Stimulated activated CD8-positive, alpha-beta memory T cell treated with anti-CD3 and anti-CD28 coated beads, Interleukin-12 subunit alpha, Interleukin-12 subunit beta, amount 100 ng/mL, for 24 hours (primary cell): Measurements from ENCODE around the gene SWT1.
"Not testable (repeated sequence)": the region's sequence is repeated elsewhere in the genome, so short reads cannot be mapped to it uniquely, and the experiment has no call there.

Experiments used
- DNase-seq: peaks from one replicate; pipeline ENCODE4 v3.0.0-alpha.2; 2020; ENCODE audit errors: extremely low read depth

Gene SWT1

DNA sequence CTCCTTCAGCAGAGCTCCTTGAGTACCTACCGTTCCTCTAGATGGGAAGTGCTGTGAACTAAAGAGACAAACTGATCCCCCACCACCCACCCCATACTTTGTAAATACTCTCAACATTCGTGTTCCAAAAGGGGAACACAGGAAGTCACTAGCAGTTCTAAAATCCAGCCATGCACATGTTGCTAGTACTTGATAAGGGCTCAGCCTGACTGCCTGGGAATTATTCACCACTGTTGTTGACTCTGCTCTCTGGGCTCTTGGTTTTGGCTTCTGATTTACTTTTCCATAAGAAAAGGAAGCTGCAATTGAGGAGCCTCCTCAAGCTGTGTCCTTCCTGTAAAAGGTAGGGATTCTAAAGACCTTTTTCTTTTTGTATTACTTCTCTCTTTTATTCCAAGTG, 92.6 kb downstream of the SWT1 start:
- no peak for DNase-seq

DNA sequence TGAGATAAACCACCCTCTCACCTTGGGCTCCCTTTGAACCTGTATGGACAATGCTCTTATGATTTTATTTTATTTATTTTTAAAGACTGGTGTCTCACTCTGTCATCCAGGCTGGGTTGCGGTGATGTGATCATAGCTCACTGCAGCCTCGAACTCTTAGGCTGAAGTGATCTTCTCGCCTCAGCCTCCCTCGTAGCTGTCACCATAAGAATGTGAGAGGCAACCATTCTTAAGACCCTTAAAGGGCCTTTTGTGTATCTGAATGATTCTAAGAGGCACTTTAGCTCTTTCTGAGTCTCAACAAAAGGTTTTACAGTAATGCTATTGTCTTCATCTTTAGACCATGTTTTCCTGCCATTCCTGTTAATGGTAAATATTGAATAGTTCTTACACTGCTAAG, 93.1 kb downstream of the SWT1 start:
- DNase-seq = no peak

DNA sequence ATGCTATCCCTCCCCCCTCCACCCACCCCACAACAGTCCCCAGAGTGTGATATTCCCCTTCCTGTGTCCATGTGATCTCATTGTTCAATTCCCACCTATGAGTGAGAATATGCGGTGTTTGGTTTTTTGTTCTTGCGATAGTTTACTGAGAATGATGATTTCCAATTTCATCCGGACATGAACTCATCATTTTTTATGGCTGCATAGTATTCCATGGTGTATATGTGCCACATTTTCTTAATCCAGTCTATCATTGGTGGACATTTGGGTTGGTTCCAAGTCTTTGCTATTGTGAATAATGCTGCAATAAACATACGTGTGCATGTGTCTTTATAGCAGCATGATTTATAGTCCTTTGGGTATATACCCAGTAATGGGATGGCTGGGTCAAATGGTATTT, 95.0 kb downstream of the SWT1 start:
- DNase-seq = not testable (repeated sequence)

DNA sequence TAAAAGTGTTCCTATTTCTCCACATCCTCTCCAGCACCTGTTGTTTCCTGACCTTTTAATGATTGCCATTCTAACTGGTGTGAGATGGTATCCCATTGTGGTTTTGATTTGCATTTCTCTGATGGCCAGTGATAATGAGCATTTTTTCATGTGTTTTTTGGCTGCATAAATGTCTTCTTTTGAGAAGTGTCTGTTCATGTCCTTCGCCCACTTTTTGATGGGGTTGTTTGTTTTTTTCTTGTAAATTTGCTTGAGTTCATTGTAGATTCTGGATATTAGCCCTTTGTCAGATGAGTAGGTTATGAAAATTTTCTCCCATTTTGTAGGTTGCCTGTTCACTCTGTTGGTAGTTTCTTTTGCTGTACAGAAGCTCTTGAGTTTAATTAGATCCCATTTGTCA, 95.4 kb downstream of the SWT1 start:
- not testable (repeated sequence) for DNase-seq

DNA sequence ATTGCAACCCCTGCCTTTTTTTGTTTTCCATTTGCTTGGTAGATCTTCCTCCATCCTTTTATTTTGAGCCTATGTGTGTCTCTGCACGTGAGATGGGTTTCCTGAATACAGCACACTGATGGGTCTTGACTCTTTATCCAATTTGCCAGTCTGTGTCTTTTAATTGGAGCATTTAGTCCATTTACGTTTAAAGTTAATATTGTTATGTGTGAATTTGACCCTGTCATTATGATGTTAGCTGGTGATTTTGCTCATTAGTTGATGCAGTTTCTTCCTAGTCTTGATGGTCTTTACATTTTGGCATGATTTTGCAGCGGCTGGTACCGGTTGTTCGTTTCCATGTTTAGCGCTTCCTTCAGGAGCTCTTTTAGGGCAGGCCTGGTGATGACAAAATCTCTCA, 98.6 kb downstream of the SWT1 start:
- not testable (repeated sequence) for DNase-seq

DNA sequence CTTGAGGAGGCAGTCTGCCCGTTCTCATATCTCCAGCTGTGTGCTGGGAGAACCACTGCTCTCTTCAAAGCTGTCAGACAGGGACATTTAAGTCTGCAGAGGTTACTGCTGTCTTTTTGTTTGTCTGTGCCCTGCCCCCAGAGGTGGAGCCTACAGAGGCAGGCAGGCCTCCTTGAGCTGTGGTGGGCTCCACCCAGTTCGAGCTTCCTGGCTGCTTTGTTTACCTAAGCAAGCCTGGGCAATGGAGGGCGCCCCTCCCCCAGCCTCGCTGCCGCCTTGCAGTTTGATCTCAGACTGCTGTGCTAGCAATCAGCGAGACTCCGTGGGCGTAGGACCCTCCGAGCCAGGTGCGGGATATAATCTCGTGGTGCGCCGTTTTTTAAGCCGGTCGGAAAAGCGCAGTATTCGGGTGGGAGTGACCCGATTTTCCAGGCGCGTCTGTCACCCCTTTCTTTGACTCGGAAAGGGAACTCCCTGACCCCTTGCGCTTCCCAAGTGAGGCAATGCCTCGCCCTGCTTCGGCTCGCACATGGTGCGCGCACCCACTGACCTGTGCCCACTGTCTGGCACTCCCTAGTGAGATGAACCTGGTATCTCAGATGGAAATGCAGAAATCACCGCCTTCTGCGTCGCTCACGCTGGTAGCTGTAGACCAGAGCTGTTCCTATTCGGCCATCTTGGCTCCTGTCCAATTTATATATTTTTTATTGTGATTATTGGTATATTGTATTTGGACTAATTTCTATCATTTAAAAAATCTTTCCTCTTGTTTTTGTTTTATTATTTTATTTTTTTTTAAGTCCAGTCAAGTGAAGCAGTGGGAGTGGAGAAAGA, 100.4 kb downstream of the SWT1 start:
- not testable (repeated sequence) for DNase-seq

DNA sequence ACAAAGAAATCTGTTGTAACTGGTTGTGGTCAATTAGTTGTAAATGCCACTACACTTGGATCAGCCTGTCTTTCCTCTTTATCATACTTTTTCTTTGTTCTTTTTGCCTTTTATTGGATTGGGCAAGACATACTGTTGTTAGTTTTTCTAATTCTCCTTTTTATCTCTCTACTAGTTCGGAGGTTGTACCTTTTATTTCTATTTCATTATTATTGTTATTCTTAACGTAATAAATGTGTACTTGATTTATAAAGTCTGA, 100.9 kb downstream of the SWT1 start:
- no peak for DNase-seq

DNA sequence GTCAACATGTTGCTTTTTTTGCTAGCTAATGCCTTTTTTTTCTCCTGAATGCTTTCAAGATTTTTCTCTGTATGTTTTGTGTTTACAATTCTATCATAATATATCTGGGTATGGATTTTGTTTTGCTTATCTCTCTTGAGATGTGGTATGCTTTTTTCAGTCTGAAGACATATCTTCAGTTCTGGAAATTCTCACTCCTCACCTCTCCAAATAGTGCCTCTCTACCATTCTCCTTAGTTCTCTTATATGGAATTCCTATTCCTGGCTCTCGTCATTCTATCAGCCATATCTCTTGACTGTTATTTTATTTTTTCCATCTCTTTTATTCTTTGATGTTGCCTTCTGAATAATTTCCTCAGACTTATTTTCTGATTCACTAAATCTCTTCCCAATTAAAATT, 101.7 kb downstream of the SWT1 start:
- DNase-seq = no peak

DNA sequence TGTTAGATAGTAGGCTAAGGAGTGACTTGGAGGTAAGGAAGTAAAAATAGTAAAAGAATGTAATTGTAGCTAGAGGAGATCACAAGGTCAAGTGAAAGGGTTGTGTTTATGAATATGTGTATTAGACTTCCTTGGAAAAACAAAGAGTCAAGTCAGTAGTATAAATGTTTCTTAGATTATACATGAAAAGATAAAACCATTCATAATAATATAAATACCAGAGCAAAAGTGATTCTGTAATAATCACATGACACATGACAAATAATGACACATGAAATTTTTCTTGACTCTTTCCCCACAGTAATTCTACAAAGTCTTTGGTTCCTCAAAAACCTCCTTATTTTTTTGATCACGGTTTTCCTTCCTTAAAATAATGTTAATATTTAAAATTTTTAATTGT, 103.6 kb downstream of the SWT1 start:
- no peak for DNase-seq

DNA sequence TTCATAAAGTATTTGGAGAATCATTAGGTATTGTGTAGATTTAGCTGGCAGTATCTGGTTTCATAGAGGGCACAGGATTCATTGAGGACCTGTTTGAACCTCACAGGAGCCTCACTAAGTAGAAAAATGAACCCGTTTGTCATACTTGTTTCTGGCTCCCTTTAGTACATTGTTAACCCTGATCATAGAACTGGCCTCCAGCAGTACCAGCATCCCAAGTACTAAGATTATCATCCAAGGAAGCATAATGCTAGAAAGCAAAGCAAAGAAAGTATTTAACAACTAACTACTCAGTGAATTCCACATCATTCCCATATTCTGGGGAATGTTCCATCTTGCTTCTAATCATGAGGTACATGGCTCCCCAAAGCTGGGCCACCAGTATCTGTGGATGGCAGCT, 105.2 kb downstream of the SWT1 start:
- DNase-seq = no peak

DNA sequence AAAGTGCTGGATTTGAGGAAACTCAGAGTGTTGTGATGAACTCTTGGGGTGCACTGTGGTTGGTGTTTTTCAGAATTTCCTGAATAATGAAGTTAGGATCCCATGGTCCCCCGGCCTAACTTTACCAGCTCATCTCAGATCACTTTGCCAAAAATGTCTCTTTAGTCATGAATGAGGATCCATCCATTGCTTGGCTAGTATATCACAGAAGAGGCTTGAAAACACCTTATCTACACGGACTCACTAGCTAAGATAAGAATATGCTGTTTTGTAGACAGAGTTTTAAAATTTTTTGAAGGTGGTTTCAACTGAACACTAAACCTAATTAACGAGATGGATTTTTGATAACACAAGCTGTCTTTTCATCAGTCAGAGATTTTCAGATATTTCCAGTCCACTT, 106.3 kb downstream of the SWT1 start:
- no peak for DNase-seq

DNA sequence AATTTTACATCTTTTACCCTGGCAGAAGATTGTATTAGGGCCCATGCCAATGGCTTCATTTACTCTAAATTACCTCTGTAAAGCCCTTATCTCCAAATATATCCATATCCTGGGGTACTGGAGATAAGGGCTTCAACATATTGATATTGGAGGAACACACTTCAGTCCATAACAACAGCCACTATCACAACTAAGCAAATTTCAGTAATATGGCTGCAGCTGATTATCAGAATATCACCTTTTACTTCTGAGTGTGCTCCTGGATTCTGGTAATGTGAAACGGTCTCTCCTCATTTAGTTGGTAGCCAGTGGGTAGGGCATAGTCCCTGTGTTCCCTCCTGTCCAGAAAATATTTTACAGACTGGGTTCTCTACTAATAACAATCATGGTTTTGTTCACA, 106.8 kb downstream of the SWT1 start:
- no peak for DNase-seq

DNA sequence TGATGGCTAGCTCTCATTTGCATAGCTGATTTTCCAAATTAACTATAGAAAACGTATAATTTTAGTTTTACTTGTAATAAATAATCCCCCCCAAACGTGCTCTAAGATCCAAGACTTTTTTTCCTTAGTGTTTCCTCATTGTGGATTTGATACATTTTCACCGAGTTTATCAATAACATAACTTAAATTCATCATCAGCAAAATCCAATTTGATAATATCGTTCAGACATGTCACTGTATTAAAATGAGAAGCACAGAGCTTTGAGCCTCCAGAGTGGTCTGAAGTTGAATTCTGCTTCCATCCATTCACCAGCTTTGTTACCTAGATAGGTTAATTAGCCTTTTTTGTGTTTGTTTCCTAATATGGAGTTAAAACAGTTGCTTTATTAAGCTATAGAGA, 108.3 kb downstream of the SWT1 start:
- no peak for DNase-seq

DNA sequence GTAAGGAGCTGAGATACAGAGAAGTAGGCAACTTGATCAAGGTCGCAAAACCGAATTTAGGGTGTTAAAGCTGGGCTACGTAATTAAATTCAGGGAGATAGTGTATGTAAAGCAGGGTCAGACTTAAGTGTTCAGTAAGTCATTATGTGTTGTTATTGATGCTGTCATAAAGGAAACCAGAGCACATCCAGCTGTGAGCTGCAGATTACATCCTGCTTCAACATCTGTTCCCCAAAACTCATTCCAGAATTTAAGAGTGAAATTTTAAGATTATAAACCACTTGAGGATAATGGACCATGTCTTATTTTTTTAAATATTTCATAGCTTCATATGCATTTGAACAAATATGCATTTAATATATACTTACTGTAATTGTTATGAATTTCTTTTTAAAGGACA, 110.3 kb downstream of the SWT1 start:
- DNase-seq = no peak

DNA sequence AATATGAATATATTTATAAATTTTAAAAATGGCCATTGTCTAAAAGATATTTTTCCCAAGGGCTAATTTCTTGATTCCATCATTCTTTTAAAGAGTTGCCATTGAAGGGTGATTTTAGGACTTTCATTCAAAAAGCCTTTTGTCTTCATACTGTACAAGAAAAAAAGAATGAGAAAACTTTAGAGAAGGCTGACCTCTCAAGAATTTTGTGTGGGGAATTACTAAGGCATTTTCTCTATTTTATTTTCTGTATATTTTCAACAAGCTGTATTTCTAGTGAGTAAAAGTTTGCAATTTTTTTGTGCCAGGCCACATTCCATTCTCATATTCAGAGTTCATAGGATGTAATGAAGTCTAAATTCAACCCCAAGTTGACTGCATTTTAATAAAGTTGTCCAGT, 110.7 kb downstream of the SWT1 start:
- no peak for DNase-seq

DNA sequence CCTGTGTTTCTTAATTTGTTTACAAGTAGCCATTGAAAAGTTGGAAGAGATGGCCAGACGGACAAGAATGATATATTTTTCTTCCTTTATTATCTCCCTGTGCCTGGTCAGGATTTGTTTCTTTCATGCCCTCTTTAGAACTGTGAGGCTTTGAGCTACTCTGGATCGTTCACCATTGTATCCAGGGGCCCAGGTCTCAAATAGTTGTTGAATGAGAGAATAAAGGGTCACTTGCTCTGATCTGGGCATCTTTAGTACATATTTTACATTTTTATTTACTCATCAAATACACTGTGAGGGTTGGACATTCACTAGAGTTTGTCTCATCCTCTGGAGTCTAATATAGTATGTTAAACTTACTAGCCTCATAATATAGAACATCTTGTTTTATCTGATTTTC, 111.4 kb downstream of the SWT1 start:
- DNase-seq = no peak

DNA sequence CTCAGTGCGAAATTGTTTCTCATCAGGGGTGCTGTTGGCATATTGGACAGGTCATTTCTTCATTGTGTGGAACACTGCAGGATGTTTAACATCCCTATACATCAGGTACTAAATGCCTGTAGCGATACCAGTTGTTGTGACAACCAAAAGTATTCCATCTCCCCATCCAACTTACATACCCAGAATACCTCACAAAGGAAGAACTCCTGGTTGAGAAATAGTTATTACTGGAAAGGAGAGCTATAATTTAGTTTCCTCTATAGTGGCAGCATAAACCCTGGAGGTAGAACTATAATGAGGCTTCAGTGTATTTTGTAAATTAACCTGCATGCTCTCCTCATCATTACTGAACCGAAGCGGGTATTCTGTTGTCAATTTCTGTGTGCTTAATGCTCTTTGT, 115.0 kb downstream of the SWT1 start:
- DNase-seq = no peak

DNA sequence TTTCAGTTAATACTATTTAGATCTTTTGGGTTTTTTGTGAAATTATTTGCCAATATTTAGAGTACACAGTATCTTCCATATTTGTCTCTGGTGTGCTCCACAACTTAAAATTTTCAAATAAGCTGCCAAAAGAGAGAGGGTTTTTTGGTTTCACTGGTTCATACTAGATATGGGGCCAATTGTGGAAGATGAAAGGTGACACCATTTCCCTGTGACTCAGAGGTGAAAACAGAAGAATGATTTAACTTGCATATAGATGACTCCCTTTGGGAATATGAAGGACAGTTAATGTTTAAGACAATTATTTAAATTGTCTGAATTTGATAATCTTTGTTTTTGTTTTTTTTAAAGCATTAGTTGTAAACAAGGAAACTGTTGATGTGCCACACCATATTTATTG, 122.6 kb downstream of the SWT1 start:
- no peak for DNase-seq

DNA sequence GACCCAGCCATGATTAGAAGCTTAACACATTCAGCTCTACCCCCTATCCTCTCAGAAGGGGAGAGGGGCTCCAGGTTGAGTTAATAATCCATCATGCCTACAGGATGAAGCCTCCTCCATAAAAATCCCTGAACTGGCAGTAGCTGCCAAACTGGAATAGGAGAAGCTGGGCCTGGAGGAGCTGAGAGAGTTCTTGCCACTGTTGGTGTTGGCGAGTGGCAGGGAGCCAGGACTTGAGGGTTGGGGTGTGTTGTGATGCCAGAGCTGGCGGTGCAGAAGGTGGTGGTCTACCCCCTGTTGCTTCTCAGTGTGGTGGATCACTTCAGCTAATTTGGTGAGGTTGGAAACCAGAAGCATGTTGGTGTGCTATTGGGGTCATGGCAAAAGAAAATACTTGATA, 123.6 kb downstream of the SWT1 start:
- DNase-seq = no peak

DNA sequence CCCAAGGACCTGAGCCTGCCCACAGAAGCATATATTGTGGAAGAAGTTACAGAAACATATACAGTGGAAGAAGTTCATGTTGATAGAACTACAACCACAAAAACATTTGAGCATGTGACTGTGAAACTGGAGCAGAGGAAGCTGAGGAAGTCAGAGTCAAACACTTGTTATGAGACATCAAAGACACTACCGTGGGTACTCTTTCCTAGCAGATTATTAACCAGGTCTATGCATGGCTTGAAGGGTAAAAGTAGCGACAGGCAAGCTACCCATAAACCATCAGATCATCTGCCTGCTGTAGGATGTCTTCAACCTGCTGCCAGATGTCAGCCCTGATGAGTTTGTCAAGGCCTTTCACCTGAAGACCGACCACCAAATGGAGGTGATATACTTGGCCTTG, 124.3 kb downstream of the SWT1 start:
- no peak for DNase-seq

DNA sequence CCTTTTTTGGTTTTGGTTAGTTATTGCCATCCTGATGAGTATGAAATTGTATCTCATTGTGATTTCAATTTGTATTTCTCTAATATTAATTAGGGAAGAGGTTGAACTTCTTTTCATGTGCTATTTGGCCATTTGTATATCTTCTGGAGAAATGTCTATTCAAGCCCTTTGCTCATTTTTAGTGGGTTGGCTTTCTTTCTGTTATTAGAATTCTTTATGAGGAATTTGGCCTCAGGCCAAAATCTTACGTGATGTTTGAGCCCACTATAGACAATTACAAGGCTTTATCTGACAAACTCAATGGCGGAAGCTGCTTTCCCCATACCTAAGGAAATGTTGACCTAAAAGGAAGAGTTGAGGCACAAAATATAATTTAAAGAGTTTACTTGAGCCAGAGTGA, 127.1 kb downstream of the SWT1 start:
- DNase-seq = no peak

DNA sequence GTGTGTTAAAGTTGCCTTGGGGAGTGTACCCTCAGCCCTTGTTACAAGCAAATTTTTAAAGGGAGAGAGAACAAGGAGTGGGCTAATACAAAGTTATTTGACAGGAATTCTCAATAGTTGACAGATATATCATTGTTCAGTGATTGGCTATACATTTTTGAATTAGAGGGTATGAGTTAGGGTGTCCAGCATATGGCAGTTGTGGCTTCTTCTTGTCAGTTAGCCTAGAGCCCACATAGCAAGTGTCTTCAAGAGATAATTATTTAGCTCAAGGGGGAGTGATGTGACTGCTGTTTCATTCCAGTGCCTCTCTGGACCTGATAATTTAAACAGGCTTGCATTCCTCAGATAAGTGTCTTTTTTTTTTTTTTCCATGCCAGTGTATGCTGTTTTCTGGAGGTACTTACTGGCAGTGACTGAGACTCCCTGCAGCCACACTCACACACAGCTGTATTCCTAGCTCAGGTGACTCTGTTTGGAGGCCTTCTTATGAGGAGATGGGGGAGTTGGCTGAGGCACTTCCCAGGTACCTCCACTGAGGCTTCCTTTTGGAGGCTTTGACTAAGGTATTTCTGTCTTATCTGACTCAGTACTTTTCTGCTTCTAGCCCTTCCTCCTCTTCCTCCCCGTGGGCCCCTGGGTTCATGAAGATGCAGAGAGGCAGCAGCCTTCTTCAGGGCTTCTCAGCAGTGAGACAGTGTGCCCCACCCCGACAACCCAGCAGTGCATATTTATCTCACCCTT, 127.7 kb downstream of the SWT1 start:
- DNase-seq = no peak

DNA sequence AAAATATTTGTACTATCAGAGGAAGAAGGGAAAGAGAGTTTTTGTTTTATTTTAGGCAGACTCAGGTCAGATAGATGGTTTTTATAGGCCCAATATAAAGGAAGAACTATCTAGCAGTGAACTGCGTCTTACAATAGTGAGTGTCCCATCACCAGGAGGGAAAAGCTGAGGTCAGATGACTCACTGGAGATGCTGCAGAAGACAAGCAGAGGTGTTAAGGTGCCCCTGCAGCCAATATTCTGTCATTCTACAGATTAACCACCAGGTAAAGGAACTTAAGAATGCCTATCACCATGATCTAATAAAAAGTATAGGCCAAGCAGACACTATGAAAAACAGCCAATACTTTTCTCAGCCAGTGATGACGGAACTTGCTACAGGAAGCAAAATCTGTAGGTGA, 130.5 kb downstream of the SWT1 start:
- no peak for DNase-seq

DNA sequence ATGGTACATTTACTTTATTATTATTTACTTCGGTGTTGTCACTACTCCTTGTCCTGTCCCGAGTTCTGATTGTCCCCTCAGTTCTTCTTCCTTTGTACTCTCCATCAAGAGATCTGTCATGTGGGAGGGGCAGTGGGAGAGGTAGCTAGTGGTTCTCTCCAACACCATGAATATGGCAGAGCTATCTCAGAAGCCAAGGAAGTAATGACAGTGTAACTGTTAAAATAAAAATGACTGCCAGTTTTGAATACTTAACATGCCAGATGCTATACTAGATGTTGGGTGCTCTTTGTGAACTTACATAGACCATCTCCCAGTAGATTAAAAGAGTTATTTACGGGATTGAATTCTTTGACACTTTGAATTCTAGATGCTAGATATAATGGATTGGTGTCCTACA, 131.5 kb downstream of the SWT1 start:
- no peak for DNase-seq
